HEK293 (cell line): ENCODE results near the gene TARDBP.
A peak's percentile ranks its signal among the peaks of the same experiment; 100 is the strongest.

Experiments used
- CTCF ChIA-PET: fragments of 350-600 bp; formaldehyde crosslinking; extraction: SDS; loops from one replicate; lab custom pipeline; 2021; ENCODE audit warnings: antibody characterized with exemption; lab: Yijun Ruan, JAX
- POLR2A ChIA-PET: fragments of 300-600 bp; formaldehyde crosslinking; extraction: SDS; loops from one replicate; lab custom pipeline; 2020; ENCODE audit warnings: antibody characterized with exemption, inconsistent platforms; lab: Yijun Ruan, JAX
- H3K27ac ChIP-seq: fragments of 200-500 bp; sonication (Bioruptor generic); 2 replicates; pipeline ENCODE4 v1.5.1; 2014; ENCODE audit warnings: low read depth, low read length, control low read depth, inconsistent platforms; ENCODE audit errors: extremely low read depth
- H3K36me3 ChIP-seq, 2 experiments: fragments of 200-500 bp in 1 of 2; sonication (Bioruptor generic) in 1 of 2; 1 replicate in 1 of 2; 2 replicates in 1 of 2; pipeline ENCODE4 v1.5.1; 2014 to 2017; ENCODE audit warnings: inconsistent platforms in 2 of 2, low read length in 2 of 2; ENCODE audit not compliant: control insufficient read depth in 2 of 2, insufficient read depth in 1 of 2
- H3K4me1 ChIP-seq: fragments of 200-500 bp; sonication (Bioruptor generic); 2 replicates; pipeline ENCODE4 v1.5.1; 2014; ENCODE audit warnings: mild to moderate bottlenecking, low read length, inconsistent platforms; ENCODE audit not compliant: control insufficient read depth, insufficient read depth
- H3K4me3 ChIP-seq: 2 replicates; pipeline ENCODE4 v1.5.1; 2011; ENCODE audit warnings: low read depth, mild to moderate bottlenecking, control low read depth, low read length, moderate library complexity
- H3K9me3 ChIP-seq: fragments of 200-500 bp; sonication (Bioruptor generic); 2 replicates; pipeline ENCODE4 v1.5.1; 2014; ENCODE audit warnings: low read depth, low read length, inconsistent platforms; ENCODE audit not compliant: control insufficient read depth, insufficient read depth
- KLF1 ChIP-seq: fragments of 450-650 bp; formaldehyde crosslinking; IDR thresholded peaks from 2 replicates; pipeline ENCODE4 v1.5.1; 2016; ENCODE audit warnings: missing biosample characterization, missing genetic modification characterization
- OSR2 ChIP-seq: fragments of 450-650 bp; formaldehyde crosslinking; IDR thresholded peaks from 2 replicates; pipeline ENCODE4 v1.5.1; 2016; ENCODE audit warnings: missing biosample characterization, missing genetic modification characterization
- PRDM1 ChIP-seq: fragments of 450-650 bp; formaldehyde crosslinking; IDR thresholded peaks from 2 replicates; pipeline ENCODE4; 2016; ENCODE audit warnings: missing biosample characterization, missing genetic modification characterization
- TRIM28 ChIP-seq: IDR thresholded peaks from 2 replicates; pipeline ENCODE4 v1.6.1; 2011; ENCODE audit warnings: low read length, control low read depth, borderline replicate concordance
- ZBTB1 ChIP-seq: fragments of 450-650 bp; formaldehyde crosslinking; IDR thresholded peaks from 2 replicates; pipeline ENCODE4 v1.5.1; 2016; ENCODE audit warnings: missing biosample characterization, missing genetic modification characterization
- ZBTB17 ChIP-seq: fragments of 450-650 bp; formaldehyde crosslinking; IDR thresholded peaks from 2 replicates; pipeline ENCODE4 v1.5.1; 2016; ENCODE audit warnings: missing biosample characterization, missing genetic modification characterization
- ZBTB48 ChIP-seq: fragments of 450-650 bp; formaldehyde crosslinking; IDR thresholded peaks from 2 replicates; pipeline ENCODE4 v1.5.1; 2016; ENCODE audit warnings: missing biosample characterization, missing genetic modification characterization
- ZFP69B ChIP-seq: fragments of 450-650 bp; formaldehyde crosslinking; IDR thresholded peaks from 2 replicates; pipeline ENCODE4 v1.5.1; 2016; ENCODE audit warnings: missing biosample characterization, missing genetic modification characterization
- ZNF121 ChIP-seq: fragments of 450-650 bp; formaldehyde crosslinking; IDR thresholded peaks from 2 replicates; pipeline ENCODE4 v1.5.1; 2016; ENCODE audit warnings: missing biosample characterization, missing genetic modification characterization
- ZNF140 ChIP-seq: fragments of 450-650 bp; formaldehyde crosslinking; IDR thresholded peaks from 2 replicates; pipeline ENCODE4 v1.5.1; 2016; ENCODE audit warnings: missing biosample characterization, missing genetic modification characterization
- ZNF223 ChIP-seq: fragments of 450-650 bp; formaldehyde crosslinking; IDR thresholded peaks from 2 replicates; pipeline ENCODE4 v1.5.1; 2016; ENCODE audit warnings: missing biosample characterization, missing genetic modification characterization
- ZNF311 ChIP-seq: fragments of 450-650 bp; formaldehyde crosslinking; IDR thresholded peaks from 2 replicates; pipeline ENCODE4 v1.5.1; 2017; ENCODE audit warnings: missing biosample characterization, missing genetic modification characterization, borderline replicate concordance
- ZNF335 ChIP-seq: fragments of 450-650 bp; formaldehyde crosslinking; conservative IDR thresholded peaks from 2 replicates; pipeline ENCODE4 v1.5.1; 2016; ENCODE audit warnings: missing biosample characterization, missing genetic modification characterization
- ZNF354C ChIP-seq: fragments of 450-650 bp; formaldehyde crosslinking; IDR thresholded peaks from 2 replicates; pipeline ENCODE4 v1.5.1; 2016; ENCODE audit warnings: missing biosample characterization, missing genetic modification characterization, low read depth, borderline replicate concordance
- ZNF571 ChIP-seq: fragments of 450-650 bp; formaldehyde crosslinking; IDR thresholded peaks from 2 replicates; pipeline ENCODE4 v1.5.0; 2017; ENCODE audit warnings: missing biosample characterization, missing genetic modification characterization
- ZNF600 ChIP-seq: fragments of 450-650 bp; formaldehyde crosslinking; IDR thresholded peaks from 2 replicates; pipeline ENCODE4 v1.5.1; 2016; ENCODE audit warnings: missing biosample characterization, missing genetic modification characterization
- ZNF629 ChIP-seq: fragments of 450-650 bp; formaldehyde crosslinking; IDR thresholded peaks from 2 replicates; pipeline ENCODE4 v1.5.1; 2017; ENCODE audit warnings: missing biosample characterization, missing genetic modification characterization
- ZNF747 ChIP-seq: fragments of 450-650 bp; formaldehyde crosslinking; IDR thresholded peaks from 2 replicates; pipeline ENCODE4 v1.5.1; 2016; ENCODE audit warnings: missing biosample characterization, missing genetic modification characterization
- ZNF837 ChIP-seq: fragments of 450-650 bp; formaldehyde crosslinking; IDR thresholded peaks from 2 replicates; pipeline ENCODE4 v1.5.1; 2016; ENCODE audit warnings: missing biosample characterization, missing genetic modification characterization
- ZSCAN23 ChIP-seq: fragments of 450-650 bp; formaldehyde crosslinking; IDR thresholded peaks from 2 replicates; pipeline ENCODE4 v1.5.1; 2016; ENCODE audit warnings: missing biosample characterization, missing genetic modification characterization
- TF ChIP-seq, protein P1 (sequence below): fragments of 450-650 bp; formaldehyde crosslinking; IDR thresholded peaks from 2 replicates; pipeline ENCODE4 v1.5.1; 2016; ENCODE audit warnings: missing biosample characterization, missing genetic modification characterization
- TF ChIP-seq, protein P2 (sequence below): fragments of 450-650 bp; formaldehyde crosslinking; IDR thresholded peaks from 2 replicates; pipeline ENCODE4 v1.5.1; 2016; ENCODE audit warnings: missing biosample characterization, missing genetic modification characterization
- TF ChIP-seq, protein P3 (sequence below): fragments of 450-650 bp; formaldehyde crosslinking; IDR thresholded peaks from 2 replicates; pipeline ENCODE4 v1.5.1; 2016; ENCODE audit warnings: missing biosample characterization, missing genetic modification characterization
- TF ChIP-seq, protein P4 (sequence below): fragments of 450-650 bp; formaldehyde crosslinking; IDR thresholded peaks from 2 replicates; pipeline ENCODE4 v1.5.1; 2016; ENCODE audit warnings: missing biosample characterization, missing genetic modification characterization

TARDBP gene

DNA sequence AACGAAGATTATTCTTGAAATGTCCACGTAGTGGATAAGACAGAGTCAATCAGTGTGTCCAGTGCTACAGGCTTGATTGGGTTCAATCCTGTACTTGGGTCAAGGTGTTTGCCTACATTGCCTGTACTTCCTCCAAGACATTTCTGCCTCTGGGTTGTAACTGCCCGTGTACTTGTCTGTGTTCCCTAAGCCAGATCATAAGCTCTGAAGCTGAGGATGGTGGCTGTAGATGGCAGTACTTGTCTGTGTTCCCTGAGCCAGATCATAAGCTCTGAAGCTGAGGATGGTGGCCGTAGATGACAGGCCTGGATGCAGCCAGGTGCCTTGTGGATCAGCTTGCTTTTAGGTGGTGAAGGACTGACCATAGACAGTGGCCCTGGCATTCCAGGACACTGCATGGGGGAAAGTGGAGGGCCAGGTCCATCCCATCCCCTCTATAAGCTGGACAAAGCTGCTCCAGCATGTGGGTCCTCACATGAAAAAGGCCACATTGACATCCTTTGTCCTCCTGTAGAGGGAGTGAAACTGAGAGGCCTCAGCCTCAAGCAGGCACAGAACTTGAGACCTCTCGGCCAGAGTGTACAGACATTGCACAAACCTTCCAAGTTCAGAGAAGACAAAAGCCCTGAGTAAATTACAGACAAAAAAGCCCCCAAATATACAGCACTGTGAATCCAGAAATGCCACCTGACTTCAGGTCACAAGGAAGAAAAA, 49.4 kb downstream of the TARDBP start (continued):
- TF ChIP-seq, protein P1, sequence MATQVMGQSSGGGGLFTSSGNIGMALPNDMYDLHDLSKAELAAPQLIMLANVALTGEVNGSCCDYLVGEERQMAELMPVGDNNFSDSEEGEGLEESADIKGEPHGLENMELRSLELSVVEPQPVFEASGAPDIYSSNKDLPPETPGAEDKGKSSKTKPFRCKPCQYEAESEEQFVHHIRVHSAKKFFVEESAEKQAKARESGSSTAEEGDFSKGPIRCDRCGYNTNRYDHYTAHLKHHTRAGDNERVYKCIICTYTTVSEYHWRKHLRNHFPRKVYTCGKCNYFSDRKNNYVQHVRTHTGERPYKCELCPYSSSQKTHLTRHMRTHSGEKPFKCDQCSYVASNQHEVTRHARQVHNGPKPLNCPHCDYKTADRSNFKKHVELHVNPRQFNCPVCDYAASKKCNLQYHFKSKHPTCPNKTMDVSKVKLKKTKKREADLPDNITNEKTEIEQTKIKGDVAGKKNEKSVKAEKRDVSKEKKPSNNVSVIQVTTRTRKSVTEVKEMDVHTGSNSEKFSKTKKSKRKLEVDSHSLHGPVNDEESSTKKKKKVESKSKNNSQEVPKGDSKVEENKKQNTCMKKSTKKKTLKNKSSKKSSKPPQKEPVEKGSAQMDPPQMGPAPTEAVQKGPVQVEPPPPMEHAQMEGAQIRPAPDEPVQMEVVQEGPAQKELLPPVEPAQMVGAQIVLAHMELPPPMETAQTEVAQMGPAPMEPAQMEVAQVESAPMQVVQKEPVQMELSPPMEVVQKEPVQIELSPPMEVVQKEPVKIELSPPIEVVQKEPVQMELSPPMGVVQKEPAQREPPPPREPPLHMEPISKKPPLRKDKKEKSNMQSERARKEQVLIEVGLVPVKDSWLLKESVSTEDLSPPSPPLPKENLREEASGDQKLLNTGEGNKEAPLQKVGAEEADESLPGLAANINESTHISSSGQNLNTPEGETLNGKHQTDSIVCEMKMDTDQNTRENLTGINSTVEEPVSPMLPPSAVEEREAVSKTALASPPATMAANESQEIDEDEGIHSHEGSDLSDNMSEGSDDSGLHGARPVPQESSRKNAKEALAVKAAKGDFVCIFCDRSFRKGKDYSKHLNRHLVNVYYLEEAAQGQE (tag by site-specific recombination) = no peak
- TF ChIP-seq ZBTB48 (tag by site-specific recombination) (peak; percentile 64), ZNF747 (tag by site-specific recombination) (no peak), ZNF223 (tag by site-specific recombination) (no peak), ZNF354C (tag by site-specific recombination) (no peak), KLF1 (no peak), ZBTB17 (peak; percentile 39; the same call in 1 of the 2 replicates), ZNF335 (peak; percentile 47; the same call in 1 of the 2 replicates), ZBTB1 (no peak), ZNF571 (tag by site-specific recombination) (no peak), ZFP69B (no peak), TRIM28 (no peak), ZSCAN23 (tag by site-specific recombination) (no peak), ZNF311 (tag by site-specific recombination) (no peak), ZNF140 (tag by site-specific recombination) (no peak), ZNF600 (tag by site-specific recombination) (0 out of 2 replicates have a peak, but pooled peaks have one; percentile 38)
- TF ChIP-seq, protein P2, sequence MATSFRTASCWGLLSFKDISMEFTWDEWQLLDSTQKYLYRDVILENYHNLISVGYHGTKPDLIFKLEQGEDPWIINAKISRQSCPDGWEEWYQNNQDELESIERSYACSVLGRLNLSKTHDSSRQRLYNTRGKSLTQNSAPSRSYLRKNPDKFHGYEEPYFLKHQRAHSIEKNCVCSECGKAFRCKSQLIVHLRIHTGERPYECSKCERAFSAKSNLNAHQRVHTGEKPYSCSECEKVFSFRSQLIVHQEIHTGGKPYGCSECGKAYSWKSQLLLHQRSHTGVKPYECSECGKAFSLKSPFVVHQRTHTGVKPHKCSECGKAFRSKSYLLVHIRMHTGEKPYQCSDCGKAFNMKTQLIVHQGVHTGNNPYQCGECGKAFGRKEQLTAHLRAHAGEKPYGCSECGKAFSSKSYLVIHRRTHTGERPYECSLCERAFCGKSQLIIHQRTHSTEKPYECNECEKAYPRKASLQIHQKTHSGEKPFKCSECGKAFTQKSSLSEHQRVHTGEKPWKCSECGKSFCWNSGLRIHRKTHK = no peak
- TF ChIP-seq, protein P3, sequence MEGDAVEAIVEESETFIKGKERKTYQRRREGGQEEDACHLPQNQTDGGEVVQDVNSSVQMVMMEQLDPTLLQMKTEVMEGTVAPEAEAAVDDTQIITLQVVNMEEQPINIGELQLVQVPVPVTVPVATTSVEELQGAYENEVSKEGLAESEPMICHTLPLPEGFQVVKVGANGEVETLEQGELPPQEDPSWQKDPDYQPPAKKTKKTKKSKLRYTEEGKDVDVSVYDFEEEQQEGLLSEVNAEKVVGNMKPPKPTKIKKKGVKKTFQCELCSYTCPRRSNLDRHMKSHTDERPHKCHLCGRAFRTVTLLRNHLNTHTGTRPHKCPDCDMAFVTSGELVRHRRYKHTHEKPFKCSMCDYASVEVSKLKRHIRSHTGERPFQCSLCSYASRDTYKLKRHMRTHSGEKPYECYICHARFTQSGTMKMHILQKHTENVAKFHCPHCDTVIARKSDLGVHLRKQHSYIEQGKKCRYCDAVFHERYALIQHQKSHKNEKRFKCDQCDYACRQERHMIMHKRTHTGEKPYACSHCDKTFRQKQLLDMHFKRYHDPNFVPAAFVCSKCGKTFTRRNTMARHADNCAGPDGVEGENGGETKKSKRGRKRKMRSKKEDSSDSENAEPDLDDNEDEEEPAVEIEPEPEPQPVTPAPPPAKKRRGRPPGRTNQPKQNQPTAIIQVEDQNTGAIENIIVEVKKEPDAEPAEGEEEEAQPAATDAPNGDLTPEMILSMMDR (tag by site-specific recombination) = 0 out of 2 replicates have a peak, but pooled peaks have one; percentile 36

DNA sequence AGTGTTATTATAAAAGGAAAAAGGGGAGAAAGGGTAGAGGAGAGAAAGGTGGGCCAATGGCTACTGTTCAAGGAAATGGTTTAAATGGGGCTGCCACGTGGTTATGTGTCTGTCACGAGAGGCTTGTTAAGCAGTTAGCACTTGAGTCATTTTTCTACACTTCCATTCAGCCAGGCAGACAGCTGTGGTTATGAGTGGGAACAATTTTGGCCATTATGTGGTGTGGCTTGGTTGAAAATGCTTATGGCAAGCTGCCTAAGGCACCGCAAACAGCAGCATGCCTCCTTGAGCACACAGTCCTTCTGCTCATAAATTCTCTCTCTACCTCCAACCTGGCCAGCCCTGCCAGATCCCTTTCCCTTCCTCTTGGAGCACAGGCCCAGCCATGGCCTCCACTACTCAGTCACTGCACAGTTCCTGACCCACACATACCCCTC, 50.5 kb downstream of the TARDBP start:
- no peaks in the 10 kb centered on the region for H3K4me1 ChIP-seq
- CTCF ChIA-PET = interaction anchor here (0.6 to 5.0 kb wide), 3 partner anchors 19 to 583 kb away, joined by 3 to 43 read pairs (median 4); no protein-coding TSS in a partner anchor
- no peak overlapping the region for H3K4me3 ChIP-seq
- no peak overlapping the region for H3K27ac ChIP-seq
- H3K36me3 ChIP-seq = peaks cover 21 to 62% of the 10 kb centered on the region in 2 experiments
- peak; percentile 65 for TF ChIP-seq ZNF121 (tag by site-specific recombination)
- TF ChIP-seq PRDM1 (tag by site-specific recombination) = peak; percentile 81; the same call in 1 of the 2 replicates
- peak; percentile 9; the same call in 1 of the 2 replicates for TF ChIP-seq ZNF629 (tag by site-specific recombination)
- TF ChIP-seq, protein P4, sequence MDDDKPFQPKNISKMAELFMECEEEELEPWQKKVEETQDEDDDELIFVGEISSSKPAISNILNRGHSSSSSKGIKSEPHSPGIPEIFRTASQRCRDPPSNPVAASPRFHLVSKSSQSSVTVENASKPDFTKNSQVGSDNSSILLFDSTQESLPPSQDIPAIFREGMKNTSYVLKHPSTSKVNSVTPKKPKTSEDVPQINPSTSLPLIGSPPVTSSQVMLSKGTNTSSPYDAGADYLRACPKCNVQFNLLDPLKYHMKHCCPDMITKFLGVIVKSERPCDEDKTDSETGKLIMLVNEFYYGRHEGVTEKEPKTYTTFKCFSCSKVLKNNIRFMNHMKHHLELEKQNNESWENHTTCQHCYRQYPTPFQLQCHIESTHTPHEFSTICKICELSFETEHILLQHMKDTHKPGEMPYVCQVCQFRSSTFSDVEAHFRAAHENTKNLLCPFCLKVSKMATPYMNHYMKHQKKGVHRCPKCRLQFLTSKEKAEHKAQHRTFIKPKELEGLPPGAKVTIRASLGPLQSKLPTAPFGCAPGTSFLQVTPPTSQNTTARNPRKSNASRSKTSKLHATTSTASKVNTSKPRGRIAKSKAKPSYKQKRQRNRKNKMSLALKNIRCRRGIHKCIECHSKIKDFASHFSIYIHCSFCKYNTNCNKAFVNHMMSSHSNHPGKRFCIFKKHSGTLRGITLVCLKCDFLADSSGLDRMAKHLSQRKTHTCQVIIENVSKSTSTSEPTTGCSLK = no peak
- TF ChIP-seq ZNF837 (tag by site-specific recombination) = no peak
- peak; percentile 53; the same call in 1 of the 2 replicates for TF ChIP-seq ZNF600 (tag by site-specific recombination)
- TF ChIP-seq OSR2 = 0 out of 2 replicates have a peak, but pooled peaks have one; percentile 23
- POLR2A ChIA-PET = interaction anchor here (0.7 kb wide), 1 partner anchor 474 kb away, joined by 3 read pairs; no protein-coding TSS in a partner anchor
- H3K9me3 ChIP-seq = no peaks in the 10 kb centered on the region
